HepG2 (cell line): Measurements from ENCODE around the gene IRF2BPL. TPM values are rescaled to one million over a fixed set of nuclear protein-coding genes. Genes with fewer than 3 reads are reported as not detected.

Experiments
- BRD4 ChIP-seq: sonication (generic); formaldehyde crosslinking; IDR thresholded peaks from 2 replicates; pipeline ENCODE4 v1.4.0; 2020; ENCODE audit warnings: missing genetic modification reagents
- CC2D1A ChIP-seq: sonication (generic); formaldehyde crosslinking; IDR thresholded peaks from 2 replicates; pipeline ENCODE4 v1.8.1; 2023; ENCODE audit warnings: mild to moderate bottlenecking, missing genetic modification reagents
- CHD4 ChIP-seq: fragments of 200-600 bp; sonication (generic); IDR thresholded peaks from 2 replicates; pipeline ENCODE4 v1.7.0; 2017; ENCODE audit warnings: mild to moderate bottlenecking, low read length, borderline replicate concordance
- EHMT2 ChIP-seq: fragments of 200-600 bp; sonication (generic); IDR thresholded peaks from 2 replicates; pipeline ENCODE4 v1.7.0; 2017; ENCODE audit warnings: antibody characterized with exemption, low read depth, low read length, borderline replicate concordance
- GPBP1L1 ChIP-seq: sonication (generic); formaldehyde crosslinking; IDR thresholded peaks from 2 replicates; pipeline ENCODE4 v1.5.0; 2020; ENCODE audit warnings: mild to moderate bottlenecking, missing genetic modification reagents
- HDAC6 ChIP-seq: fragments of 200-600 bp; sonication (generic); IDR thresholded peaks from 2 replicates; pipeline ENCODE4 v1.7.0; 2017; ENCODE audit warnings: mild to moderate bottlenecking, antibody characterized with exemption, low read length, low read depth
- HIVEP1 ChIP-seq: sonication (generic); formaldehyde crosslinking; IDR thresholded peaks from 2 replicates; pipeline ENCODE4 v1.4.0; 2020; ENCODE audit warnings: mild to moderate bottlenecking, missing genetic modification reagents
- HOXA3 ChIP-seq: sonication (generic); formaldehyde crosslinking; IDR thresholded peaks from 2 replicates; pipeline ENCODE4 v1.5.0; 2020; ENCODE audit warnings: missing genetic modification reagents
- MED1 ChIP-seq: sonication (generic); formaldehyde crosslinking; IDR thresholded peaks from 2 replicates; pipeline ENCODE4 v1.4.0; 2020; ENCODE audit warnings: missing genetic modification reagents
- MLLT10 ChIP-seq: sonication (generic); formaldehyde crosslinking; IDR thresholded peaks from 2 replicates; pipeline ENCODE4 v1.4.0; 2020; ENCODE audit warnings: missing genetic modification reagents
- NR2F2 ChIP-seq: IDR thresholded peaks from 2 replicates; pipeline ENCODE4 v1.6.1; 2012; ENCODE audit warnings: low read depth, inconsistent platforms, borderline replicate concordance
- PLRG1 ChIP-seq: fragments of 450-650 bp; conservative IDR thresholded peaks from 2 replicates; pipeline ENCODE4 v1.6.1; 2016
- POLR2AphosphoS5 ChIP-seq: IDR thresholded peaks from 2 replicates; pipeline ENCODE4 v1.6.1; 2012; ENCODE audit warnings: low read depth, low read length
- SALL2 ChIP-seq: sonication (generic); formaldehyde crosslinking; IDR thresholded peaks from 2 replicates; pipeline ENCODE4 v1.8.1; 2023; ENCODE audit warnings: mild to moderate bottlenecking, missing genetic modification reagents, inconsistent platforms
- SMYD3 ChIP-seq: sonication (generic); formaldehyde crosslinking; IDR thresholded peaks from 2 replicates; pipeline ENCODE4 v1.8.1; 2023; ENCODE audit warnings: mild to moderate bottlenecking, missing genetic modification reagents
- TBL1XR1 ChIP-seq: fragments of 150-350 bp; IDR thresholded peaks from 2 replicates; pipeline ENCODE4 v1.6.1; 2014; ENCODE audit warnings: borderline replicate concordance, low read length; ENCODE audit not compliant: partially characterized antibody
- ZBTB3 ChIP-seq: sonication (generic); formaldehyde crosslinking; IDR thresholded peaks from 2 replicates; pipeline ENCODE4 v1.4.0; 2020; ENCODE audit warnings: low read depth, mild to moderate bottlenecking, moderate library complexity, missing genetic modification reagents, borderline replicate concordance
- ZFYVE20 ChIP-seq: sonication (generic); formaldehyde crosslinking; IDR thresholded peaks from 2 replicates; pipeline ENCODE4 v1.8.0; 2023; ENCODE audit warnings: low read depth, mild to moderate bottlenecking, moderate library complexity, missing genetic modification reagents, borderline replicate concordance
- ZIK1 ChIP-seq: sonication (generic); formaldehyde crosslinking; IDR thresholded peaks from 2 replicates; pipeline ENCODE4 v1.5.0; 2020; ENCODE audit warnings: mild to moderate bottlenecking, low read depth, missing genetic modification reagents, borderline replicate concordance
- ZNF12 ChIP-seq: sonication (generic); formaldehyde crosslinking; IDR thresholded peaks from 2 replicates; pipeline ENCODE4 v1.5.0; 2020; ENCODE audit warnings: missing genetic modification reagents
- ZNF317 ChIP-seq: sonication (generic); formaldehyde crosslinking; IDR thresholded peaks from 2 replicates; pipeline ENCODE4 v1.5.0; 2020; ENCODE audit warnings: mild to moderate bottlenecking, missing genetic modification reagents
- ZNF337 ChIP-seq: sonication (generic); formaldehyde crosslinking; IDR thresholded peaks from 2 replicates; pipeline ENCODE4 v1.5.1; 2020; ENCODE audit warnings: missing genetic modification reagents, low read depth, mild to moderate bottlenecking, borderline replicate concordance
- ZNF607 ChIP-seq: sonication (generic); formaldehyde crosslinking; IDR thresholded peaks from 2 replicates; pipeline ENCODE4 v1.5.1; 2020; ENCODE audit warnings: missing genetic modification reagents, mild to moderate bottlenecking, borderline replicate concordance
- ZNF629 ChIP-seq: sonication (generic); formaldehyde crosslinking; conservative IDR thresholded peaks from 2 replicates; pipeline ENCODE4 v1.5.0; 2020; ENCODE audit warnings: missing genetic modification reagents
- polyA plus RNA-seq, 8 experiments: library from polyadenylated mRNA; depleted of rRNA in 3 of 8; stranded (reverse) in 7 of 8; unstranded in 1 of 8; fragments of >200 nt; fragmentation: Illumina TruSeq in 4 of 8; extraction: Trizol in 4 of 8; gene quantifications; 2 replicates each; pipeline versions ENCODE4 v1.2.1 to v1.2.3, GENCODE V29; 2011 to 2016; ENCODE audit warnings: low read depth in 4 of 8, missing spikeins in 1 of 8, mixed read lengths in 1 of 8; ENCODE audit not compliant: insufficient read depth in 1 of 8
- total RNA-seq, 5 experiments: library from RNA; depleted of rRNA; stranded (reverse); fragments of >200 nt; fragmentation: Illumina TruSeq; extraction: Trizol; gene quantifications; 2 replicates each; pipeline ENCODE4 v1.2.3, GENCODE V29; 2016; ENCODE audit warnings: low read depth in 1 of 5
- TF ChIP-seq, protein P1 (sequence below): sonication (generic); formaldehyde crosslinking; IDR thresholded peaks from 2 replicates; pipeline ENCODE4 v1.4.0; 2020; ENCODE audit warnings: missing genetic modification reagents
- TF ChIP-seq, protein P2 (sequence below): sonication (generic); formaldehyde crosslinking; IDR thresholded peaks from 2 replicates; pipeline ENCODE4 v1.9.0; 2021; ENCODE audit warnings: missing genetic modification reagents, mild to moderate bottlenecking, borderline replicate concordance

IRF2BPL gene
- total and polyA plus RNA-seq, 2 of the 13 experiments (the other 11 are each of a cell fraction or from before 2014, with no cell fraction given): 6.6 to 8.4 TPM

DNA sequence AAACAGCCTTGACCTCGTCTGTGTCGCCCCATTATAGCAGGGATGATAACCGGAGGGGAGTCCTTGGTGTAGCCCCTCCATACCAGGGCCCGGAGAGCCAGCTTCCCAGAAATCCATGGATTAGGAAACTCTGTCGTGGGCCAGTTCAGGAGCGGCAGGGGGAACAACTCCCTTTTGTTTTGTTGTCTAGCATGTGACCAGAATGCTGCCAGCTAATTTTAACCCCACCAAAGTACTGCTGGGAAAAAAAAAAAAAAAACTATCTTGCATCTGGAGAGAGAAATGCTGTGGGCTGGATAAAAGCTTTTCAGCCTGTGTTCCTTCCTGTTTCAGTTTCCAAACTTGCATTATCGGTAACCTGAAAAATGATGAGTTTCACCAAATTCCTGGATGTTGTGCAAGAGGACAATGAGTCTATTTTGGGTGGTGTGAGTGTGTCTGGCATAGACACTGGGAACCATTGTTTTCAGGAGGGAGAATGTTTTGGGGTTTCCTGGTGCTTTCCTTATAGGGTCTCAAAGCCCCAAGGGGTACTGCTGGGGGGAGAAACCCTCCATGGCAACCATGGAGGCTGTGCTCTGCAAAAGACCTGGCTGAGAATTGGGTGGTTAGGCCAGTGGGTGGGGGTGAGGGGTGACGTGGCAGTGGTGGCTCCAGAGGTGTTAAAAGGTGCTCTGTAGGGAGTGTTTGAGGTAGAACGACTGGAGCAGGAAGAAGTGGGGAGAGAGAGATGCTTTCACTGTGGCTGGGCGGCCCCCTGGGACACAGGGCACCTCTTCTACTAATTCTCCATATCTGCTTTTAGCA is 14.9 kb upstream of the IRF2BPL start (continued):
- TF ChIP-seq ZBTB3 (CRISPR knock-in tag) (no peak), BRD4 (CRISPR knock-in tag) (no peak), TBL1XR1 (no peak), PLRG1 (no peak), SALL2 (no peak), ZNF12 (peak; percentile 42; the same call in 1 of the 2 replicates), MED1 (CRISPR knock-in tag) (peak; percentile 68), GPBP1L1 (CRISPR knock-in tag) (no peak), ZNF607 (CRISPR knock-in tag) (no peak), ZIK1 (CRISPR knock-in tag) (no peak), NR2F2 (no peak), MLLT10 (no peak), HIVEP1 (no peak), ZNF317 (CRISPR knock-in tag) (no peak), CHD4 (0 out of 2 replicates have a peak, but pooled peaks have one; percentile 33), HDAC6 (no peak), HOXA3 (CRISPR knock-in tag) (peak; percentile 44; the same call in 1 of the 2 replicates), EHMT2 (no peak), ZNF337 (CRISPR knock-in tag) (no peak), ZNF629 (CRISPR knock-in tag) (no peak), POLR2AphosphoS5 (no peak), CC2D1A (no peak), ZFYVE20 (CRISPR knock-in tag) (no peak), SMYD3 (CRISPR knock-in tag) (no peak)
- TF ChIP-seq, protein P1, sequence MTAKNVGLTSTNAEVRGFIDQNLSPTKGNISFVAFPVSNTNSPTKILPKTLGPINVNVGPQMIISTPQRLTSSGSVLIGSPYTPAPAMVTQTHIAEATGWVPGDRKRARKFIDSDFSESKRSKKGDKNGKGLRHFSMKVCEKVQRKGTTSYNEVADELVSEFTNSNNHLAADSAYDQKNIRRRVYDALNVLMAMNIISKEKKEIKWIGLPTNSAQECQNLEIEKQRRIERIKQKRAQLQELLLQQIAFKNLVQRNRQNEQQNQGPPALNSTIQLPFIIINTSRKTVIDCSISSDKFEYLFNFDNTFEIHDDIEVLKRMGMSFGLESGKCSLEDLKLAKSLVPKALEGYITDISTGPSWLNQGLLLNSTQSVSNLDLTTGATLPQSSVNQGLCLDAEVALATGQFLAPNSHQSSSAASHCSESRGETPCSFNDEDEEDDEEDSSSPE (CRISPR knock-in tag): no peak
- TF ChIP-seq, protein P2, sequence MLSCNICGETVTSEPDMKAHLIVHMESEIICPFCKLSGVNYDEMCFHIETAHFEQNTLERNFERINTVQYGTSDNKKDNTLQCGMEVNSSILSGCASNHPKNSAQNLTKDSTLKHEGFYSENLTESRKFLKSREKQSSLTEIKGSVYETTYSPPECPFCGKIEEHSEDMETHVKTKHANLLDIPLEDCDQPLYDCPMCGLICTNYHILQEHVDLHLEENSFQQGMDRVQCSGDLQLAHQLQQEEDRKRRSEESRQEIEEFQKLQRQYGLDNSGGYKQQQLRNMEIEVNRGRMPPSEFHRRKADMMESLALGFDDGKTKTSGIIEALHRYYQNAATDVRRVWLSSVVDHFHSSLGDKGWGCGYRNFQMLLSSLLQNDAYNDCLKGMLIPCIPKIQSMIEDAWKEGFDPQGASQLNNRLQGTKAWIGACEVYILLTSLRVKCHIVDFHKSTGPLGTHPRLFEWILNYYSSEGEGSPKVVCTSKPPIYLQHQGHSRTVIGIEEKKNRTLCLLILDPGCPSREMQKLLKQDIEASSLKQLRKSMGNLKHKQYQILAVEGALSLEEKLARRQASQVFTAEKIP: no peak
